Stimulated activated CD4-positive, alpha-beta T cell treated with anti-CD3 and anti-CD28 coated beads, Interleukin-1b, Interleukin-23, amount 100 ng/mL, for 48 hours (primary cell): ENCODE results near the gene NOC3L.
"Not testable (repeated sequence)": the region's sequence is repeated elsewhere in the genome, so short reads cannot be mapped to it uniquely, and the experiment has no call there.

Source experiments
- DNase-seq: peaks from one replicate; pipeline ENCODE4 v3.0.0-alpha.2; 2020

Gene NOC3L, protein sequence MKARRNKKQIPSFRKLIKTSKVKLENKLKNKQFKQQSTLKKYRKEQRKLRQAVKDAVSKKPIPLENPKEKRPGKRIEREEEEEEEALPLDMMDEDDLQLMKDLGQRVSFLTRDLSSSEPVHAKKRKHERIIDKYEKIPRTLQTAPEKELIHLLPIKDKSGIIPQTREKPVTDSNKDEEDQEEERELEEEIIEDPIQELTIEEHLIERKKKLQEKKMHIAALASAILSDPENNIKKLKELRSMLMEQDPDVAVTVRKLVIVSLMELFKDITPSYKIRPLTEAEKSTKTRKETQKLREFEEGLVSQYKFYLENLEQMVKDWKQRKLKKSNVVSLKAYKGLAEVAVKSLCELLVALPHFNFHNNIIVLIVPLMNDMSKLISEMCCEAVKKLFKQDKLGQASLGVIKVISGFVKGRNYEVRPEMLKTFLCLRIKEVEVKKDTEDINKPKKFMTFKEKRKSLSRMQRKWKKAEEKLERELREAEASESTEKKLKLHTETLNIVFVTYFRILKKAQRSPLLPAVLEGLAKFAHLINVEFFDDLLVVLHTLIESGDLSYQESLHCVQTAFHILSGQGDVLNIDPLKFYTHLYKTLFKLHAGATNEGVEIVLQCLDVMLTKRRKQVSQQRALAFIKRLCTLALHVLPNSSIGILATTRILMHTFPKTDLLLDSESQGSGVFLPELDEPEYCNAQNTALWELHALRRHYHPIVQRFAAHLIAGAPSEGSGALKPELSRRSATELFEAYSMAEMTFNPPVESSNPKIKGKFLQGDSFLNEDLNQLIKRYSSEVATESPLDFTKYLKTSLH

DNA sequence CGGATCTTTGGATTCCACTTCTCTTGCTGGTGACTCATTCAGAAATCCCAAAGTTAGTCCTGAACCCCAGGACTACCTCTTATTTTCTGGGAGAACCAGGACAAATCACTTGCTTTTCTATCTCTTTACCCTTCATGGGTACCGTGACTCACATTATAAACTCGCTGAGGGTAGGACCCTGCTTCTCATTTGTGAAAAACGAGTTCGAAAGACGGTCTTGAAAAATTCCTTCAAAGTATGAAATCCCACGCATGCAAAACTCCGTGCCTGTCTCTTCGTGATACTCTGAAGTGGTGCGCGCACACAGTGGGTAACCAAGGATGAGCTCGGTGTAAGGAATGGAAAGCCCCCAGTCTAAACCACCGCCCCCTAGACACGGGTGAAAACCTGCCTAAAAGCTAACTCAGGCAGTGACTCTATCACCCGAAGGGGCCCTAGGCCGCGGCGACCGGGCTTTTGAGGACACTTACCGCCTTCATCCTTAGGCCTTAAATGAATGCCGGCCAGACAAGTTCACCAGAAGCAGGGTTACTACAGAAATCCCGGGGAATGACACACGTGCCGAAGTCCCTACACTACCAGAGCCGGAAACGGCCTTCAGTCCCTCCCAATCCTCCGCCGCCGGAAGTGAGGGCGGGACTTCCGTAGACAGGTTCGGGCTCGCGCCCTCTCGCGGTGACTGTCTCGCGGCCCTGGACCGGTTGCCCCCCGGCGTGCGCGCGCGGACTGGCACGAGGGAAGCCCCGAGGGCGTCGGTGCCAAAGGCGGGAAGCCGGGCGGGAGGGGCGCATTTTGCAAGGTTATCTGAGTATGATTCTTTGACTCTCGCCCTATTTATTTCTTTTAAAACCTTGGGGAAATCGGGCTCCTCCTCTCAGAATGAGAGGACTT, at the start of gene NOC3L:
Gene NOC3L, minus strand, starts transcription at position 580 of the 891 bp plus-strand sequence. Its CDS starts 101 bp downstream, at position 479.
- peak; percentile 97 for DNase-seq

- no peak for DNase-seq
Measured at GRCh38 chr10:94412449-94412848, 49.7 kb upstream of the NOC3L start.

DNA sequence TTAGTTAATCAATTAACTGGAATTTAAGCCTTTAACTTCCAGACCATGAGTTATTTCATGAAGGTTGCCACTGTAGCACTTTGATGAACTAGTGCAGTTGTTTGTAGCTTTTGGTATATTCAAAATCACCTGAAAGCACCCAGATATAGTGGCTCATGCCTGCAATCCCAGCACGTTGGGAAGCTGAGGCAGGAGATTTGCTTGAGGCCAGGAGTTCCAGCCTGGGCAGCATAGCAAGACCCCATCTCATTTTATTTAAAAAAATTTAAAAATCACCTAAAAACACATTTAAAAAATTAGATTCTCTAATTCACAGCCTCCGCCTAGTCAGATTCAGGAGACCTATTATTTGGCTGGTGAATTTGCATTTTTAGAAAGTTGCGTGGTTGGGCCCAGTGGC, 48.6 kb upstream of the NOC3L start:
- no peak for DNase-seq

GRCh38 chr10:94409021-94409657, 46.4 kb upstream of the NOC3L start:
- no peak for DNase-seq

GRCh38 chr10:94407668-94408067, 44.9 kb upstream of the NOC3L start:
- no peak for DNase-seq

DNA sequence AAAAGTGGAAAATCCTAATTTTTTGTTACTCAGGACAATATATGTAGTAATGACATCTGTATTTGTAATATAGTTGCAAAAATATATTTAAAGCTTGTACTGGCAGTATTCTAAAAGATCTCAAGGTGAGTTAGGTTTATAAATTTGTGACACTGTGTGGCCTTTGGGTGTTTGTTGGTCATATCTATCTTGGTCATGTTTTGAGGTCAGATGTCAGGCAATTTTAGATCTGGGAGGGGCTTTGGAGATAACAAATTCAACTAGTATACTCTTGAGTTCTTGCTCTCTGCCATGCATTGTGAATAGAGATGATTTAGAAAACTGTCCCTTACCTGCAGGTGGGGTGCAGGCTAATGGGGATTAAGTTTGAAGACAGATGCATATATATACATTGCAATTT, 42.7 kb upstream of the NOC3L start:
- no peak for DNase-seq

DNA sequence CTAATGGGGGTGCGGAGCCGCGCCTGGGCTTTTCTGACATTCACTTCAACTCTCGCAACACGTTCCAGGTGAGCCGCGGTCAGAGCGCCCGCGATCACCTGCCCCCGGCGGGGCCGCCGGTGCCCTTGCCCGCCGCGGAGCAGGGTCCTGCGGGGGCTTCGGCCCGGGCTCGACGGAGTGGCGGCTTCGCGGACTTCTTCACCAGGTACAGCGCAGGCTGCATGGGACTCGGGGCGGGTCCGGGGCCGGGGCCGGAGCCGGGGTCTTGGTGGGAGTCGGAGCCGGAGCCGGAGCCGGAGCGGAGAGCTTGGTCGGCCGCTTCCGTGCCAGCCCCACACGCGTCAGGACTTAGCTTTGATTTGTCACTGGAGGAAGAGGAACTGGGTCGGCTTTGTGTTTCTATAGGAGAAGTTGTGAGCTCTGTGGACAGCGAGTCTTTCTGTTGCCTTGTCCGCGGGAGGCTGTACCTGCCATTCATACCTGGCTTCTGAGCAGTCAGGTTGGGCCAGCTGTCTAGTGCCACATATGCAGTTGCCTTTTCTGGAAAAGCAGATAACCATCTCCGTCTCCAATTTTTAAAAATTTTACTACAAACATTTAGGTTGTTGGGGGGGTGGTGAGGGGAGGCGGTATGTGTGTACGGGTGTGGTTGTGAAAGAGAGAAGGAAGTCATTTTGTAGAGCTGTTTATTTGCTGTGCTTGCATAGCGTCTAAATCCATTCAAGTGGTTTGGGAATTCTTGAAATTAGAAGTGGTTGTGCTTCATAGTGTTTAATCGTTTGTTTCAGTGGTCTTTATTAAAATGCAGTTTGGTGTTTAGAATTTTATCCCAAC, 40.9 kb upstream of the NOC3L start:
- peak; percentile 3 for DNase-seq

DNA sequence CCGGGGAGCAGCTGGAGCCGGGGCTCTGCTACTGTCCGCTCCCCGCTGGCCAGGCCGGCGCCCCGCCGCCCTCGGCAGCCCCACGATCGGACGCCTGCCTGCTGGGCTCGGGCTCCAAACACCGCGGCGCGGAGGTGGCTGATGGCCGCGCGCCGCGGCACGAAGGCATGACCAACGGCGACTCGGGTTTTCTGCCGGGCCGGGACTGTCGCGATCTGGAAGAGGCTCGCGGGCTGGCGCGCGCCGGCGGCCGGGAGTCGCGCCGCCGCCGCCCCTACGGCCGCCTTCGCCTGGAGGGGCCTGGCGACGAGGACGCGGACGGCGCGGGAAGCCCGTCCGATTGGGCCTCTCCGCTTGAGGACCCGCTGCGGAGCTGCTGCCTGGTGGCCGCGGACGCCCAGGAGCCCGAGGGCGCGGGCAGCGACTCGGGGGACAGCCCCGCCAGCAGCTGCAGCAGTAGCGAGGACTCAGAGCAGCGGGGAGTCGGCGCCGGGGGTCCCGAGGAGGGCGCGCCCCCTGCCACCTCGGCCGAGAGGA, 40.2 kb upstream of the NOC3L start:
- DNase-seq: no peak

DNA sequence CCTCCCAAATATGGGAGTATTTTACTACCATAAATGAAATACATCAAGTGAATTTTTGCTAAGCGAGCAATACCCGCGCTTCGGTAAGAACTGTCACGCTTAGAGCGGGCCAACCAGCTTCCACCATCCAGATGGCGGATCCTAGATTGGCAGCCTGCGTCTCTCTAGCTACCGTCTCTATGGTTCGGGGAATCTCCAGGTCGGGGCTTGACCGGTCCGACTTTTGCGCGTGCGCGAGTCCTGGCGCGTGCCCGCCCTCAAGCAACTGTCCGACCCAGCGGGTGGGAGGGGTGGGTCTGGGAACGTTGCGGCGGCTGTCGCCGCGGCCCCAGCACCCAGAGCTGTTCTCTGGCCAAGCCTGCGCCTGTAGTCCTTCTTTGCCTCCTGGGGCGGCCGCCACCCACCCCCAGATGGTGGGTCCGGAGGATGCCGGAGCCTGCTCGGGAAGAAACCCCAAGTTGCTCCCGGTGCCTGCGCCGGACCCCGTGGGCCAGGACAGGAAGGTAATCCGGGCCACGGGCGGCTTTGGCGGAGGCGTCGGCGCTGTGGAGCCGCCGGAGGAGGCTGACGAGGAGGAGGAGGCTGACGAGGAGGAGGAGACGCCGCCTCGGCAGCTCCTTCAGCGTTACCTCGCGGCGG, 39.6 kb upstream of the NOC3L start, which contains the start of gene TBC1D12:
Gene TBC1D12, plus strand, starts transcription at position 338 of the 639 bp plus-strand sequence. Its CDS starts 73 bp downstream, at position 411.
- DNase-seq: peak; percentile 31

- no peak for DNase-seq
Measured at GRCh38 chr10:94398762-94399161, 36.0 kb upstream of the NOC3L start.

- no peak for DNase-seq
Measured at GRCh38 chr10:94397549-94398370, 35.0 kb upstream of the NOC3L start.

DNA sequence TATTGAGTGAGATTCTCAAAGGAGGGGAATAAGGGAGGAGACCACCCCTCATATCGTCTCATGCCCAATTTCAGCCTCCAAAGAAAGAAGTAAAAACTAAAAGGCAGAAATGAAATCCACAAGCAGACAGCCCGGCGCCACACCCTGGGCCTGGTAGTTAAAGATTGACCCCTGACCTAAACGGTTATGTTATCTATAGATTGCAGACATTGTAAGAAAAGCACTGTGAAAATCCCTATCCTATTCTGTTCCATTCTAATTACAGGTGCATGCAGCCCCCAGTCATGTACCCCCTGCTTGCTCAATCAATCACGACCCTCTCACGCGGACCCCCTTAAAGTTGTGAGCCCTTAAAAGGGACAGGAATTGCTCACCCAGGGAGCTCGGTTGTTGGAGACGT, 29.4 kb upstream of the NOC3L start:
- not testable (repeated sequence) for DNase-seq

GRCh38 chr10:94385733-94386132, 23.0 kb upstream of the NOC3L start:
- DNase-seq: not testable (repeated sequence)

DNA sequence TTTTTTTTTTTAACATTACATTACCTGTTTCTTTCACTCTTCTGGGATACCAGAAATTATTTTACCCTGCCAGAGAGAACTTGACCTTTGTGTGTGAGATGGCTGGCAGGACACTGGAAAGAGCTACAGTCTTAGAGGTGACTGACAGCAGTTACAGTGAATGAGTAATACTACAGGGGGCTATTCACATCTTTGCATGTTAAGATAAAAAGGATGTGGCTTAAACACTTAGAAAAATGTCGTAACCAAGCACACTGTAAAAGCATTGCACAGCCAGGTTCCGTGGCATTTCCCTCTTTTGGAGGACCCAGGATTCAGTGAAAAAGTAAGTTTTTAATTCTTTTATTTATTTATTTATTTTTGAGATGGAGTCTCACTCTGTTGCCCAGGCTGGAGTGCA, 20.8 kb upstream of the NOC3L start:
- DNase-seq: no peak

- DNase-seq: no peak
Measured at GRCh38 chr10:94376865-94377264, 14.1 kb upstream of the NOC3L start.

DNA sequence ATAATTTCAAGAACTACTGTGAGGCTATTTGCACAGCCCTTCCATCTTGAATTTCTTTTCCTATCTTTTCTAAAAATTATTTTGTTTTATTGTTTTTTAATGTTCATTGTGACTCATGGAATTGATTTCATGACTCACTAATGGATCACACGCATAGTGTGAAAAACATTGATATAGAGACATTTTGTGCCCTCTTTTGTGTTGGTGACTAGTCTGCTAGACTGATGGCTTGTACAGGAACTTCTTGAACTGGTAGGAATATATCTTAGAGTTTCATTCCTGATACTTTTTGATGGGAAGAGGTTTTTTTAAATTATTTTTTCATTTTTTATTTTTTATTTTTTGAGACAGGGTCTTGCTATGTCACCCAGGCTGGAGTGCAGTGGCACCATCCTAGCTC, 12.6 kb upstream of the NOC3L start:
- no peak for DNase-seq

DNA sequence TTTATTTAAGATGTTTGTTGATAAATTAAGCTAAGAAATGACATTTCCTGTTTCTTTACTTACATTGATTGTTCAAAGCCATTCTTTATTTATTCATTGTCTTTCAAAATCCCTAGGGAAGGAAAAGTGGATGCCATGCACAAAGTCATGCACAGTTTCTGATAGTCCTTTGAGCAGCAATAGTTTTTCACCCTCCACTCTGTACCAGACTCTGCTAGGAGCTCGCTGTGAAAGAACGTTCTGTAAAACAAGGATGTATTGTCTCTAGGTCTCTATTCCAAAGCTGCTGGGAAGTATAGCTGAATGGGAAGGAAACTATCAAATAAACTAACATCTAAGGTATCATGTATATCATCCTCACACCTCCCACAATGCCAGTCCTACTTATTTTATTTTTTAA, 7.8 kb upstream of the NOC3L start:
- DNase-seq: no peak

- no peak for DNase-seq
Measured at GRCh38 chr10:94366382-94366781, 3.6 kb upstream of the NOC3L start.

DNA sequence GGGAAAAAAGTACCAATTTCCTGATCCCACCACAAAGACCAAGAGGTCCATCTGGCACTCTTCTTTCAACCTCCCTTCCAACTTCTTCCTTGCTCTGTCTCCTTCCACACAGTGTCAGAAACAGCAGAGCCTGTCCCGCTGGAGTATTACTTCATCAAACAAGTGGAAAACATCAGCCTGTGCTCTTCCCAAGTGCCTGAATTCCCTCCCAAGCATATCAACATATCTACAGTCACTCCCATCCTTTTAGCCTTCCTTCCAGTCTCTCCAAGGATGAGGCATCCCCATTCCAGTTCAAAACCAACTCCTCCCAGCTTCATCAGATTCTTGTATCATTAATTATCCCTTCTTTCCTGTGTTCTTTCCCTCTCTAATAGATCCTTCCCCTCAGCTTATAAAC, 1.7 kb upstream of the NOC3L start:
- DNase-seq: no peak

- no peak for DNase-seq
Measured at GRCh38 chr10:94363251-94363565, 469 bp upstream of the NOC3L start.
